CD4-positive, alpha-beta T cell (primary cell): ENCODE measurements around the gene PNMA8A. TPM values are rescaled to one million over a fixed set of nuclear protein-coding genes. Genes with fewer than 3 reads are reported as not detected.

Source experiments
- ATAC-seq: fragments of 200-7000 bp; cut with Tn5 transposase; one replicate; pipeline ENCODE4 v1.10.0; 2022; ENCODE audit warnings: mild to moderate bottlenecking; ENCODE audit not compliant: poor library complexity
- CTCF ChIA-PET: fragments of 350-600 bp; sonication (Branson Sonifier 250); formaldehyde crosslinking; loops from one replicate; lab custom pipeline; 2021; ENCODE audit warnings: antibody characterized with exemption, inconsistent platforms; lab: Charles Lee
- POLR2A ChIA-PET: fragments of 350-600 bp; sonication (Branson Sonifier 250); formaldehyde crosslinking; loops from one replicate; lab custom pipeline; 2021; ENCODE audit warnings: antibody characterized with exemption, inconsistent platforms; lab: Charles Lee
- DNase-seq, 14 experiments: peaks; one replicate each; pipeline ENCODE4 v3.0.0-alpha.2; 2013 to 2020; ENCODE audit warnings: mixed read lengths in 2 of 14
- H3K27ac ChIP-seq, 2 donors: one replicate each; pipeline versions ENCODE4 v1.5.1 to v1.7.0; 2013; ENCODE audit warnings: low read length in 2 of 2, low read depth in 1 of 2, mild to moderate bottlenecking in 1 of 2
- H3K27me3 ChIP-seq, 2 experiments: 1 replicate in 1 of 2; 2 replicates in 1 of 2; pipeline versions ENCODE4 v1.6.1 to v1.7.0; 2013; ENCODE audit warnings: low read length in 2 of 2, control low read depth in 1 of 2, mild to moderate bottlenecking in 1 of 2, moderate library complexity in 1 of 2; ENCODE audit not compliant: insufficient read depth in 2 of 2, control insufficient read depth in 1 of 2
- H3K36me3 ChIP-seq: one replicate; pipeline ENCODE4 v1.6.1; 2013; ENCODE audit warnings: low read length, control low read depth; ENCODE audit not compliant: insufficient read depth
- H3K4me1 ChIP-seq: one replicate; pipeline ENCODE4 v1.6.1; 2013; ENCODE audit warnings: low read length, control low read depth; ENCODE audit not compliant: insufficient read depth
- H3K4me3 ChIP-seq: one replicate; pipeline ENCODE4 v1.5.1; 2013; ENCODE audit warnings: mild to moderate bottlenecking, low read length, moderate library complexity
- H3K9me3 ChIP-seq, 2 experiments: 1 replicate in 1 of 2; 2 replicates in 1 of 2; pipeline versions ENCODE4 v1.6.1 to v1.7.0; 2013; ENCODE audit warnings: low read length in 2 of 2, mild to moderate bottlenecking in 2 of 2, control low read depth in 1 of 2, moderate library complexity in 1 of 2; ENCODE audit not compliant: control insufficient read depth in 1 of 2, insufficient read depth in 1 of 2
- H3K27ac Mint-ChIP-seq: one replicate; pipeline ENCODE4 v1.8.0; 2020; ENCODE audit warnings: mixed read lengths
- H3K27me3 Mint-ChIP-seq: one replicate; pipeline ENCODE4 v1.8.0; 2021; ENCODE audit warnings: mixed read lengths
- H3K36me3 Mint-ChIP-seq: one replicate; pipeline ENCODE4 v1.8.0; 2021; ENCODE audit warnings: low read depth, mixed read lengths
- H3K4me1 Mint-ChIP-seq: one replicate; pipeline ENCODE4 v1.8.0; 2021; ENCODE audit warnings: low read depth, mixed read lengths
- H3K4me3 Mint-ChIP-seq: one replicate; pipeline ENCODE4 v1.8.0; 2020; ENCODE audit warnings: mild to moderate bottlenecking, mixed read lengths
- H3K9me3 Mint-ChIP-seq: one replicate; pipeline ENCODE4 v1.8.0; 2020; ENCODE audit warnings: mixed read lengths
- intact Hi-C, 2 experiments: fragments of 100-400 bp; cut with DNase I in 1 of 2; cut with micrococcal nuclease in 1 of 2; formaldehyde crosslinking; loops; one replicate each; pipeline versions ENCODE4 v1.15.1 to v1.9.0; 2023 to 2025; cut with DNase I, micrococcal nuclease
- total RNA-seq, 174 experiments: library from RNA in 2 of 174; stranded (reverse) in 2 of 174; gene quantifications; one replicate each; pipeline ENCODE4 v1.2.3 and lab custom pipeline; 2021 to 2026
- TF ChIP-seq, protein P1 (sequence below): fragments of 200-600 bp; IDR thresholded peaks from one replicate; pipeline ENCODE4 v1.8.0; 2022; ENCODE audit warnings: antibody characterized with exemption, mild to moderate bottlenecking

Gene PNMA8A
- total RNA-seq, 2 experiments from 2014 or later: not detected

DNA sequence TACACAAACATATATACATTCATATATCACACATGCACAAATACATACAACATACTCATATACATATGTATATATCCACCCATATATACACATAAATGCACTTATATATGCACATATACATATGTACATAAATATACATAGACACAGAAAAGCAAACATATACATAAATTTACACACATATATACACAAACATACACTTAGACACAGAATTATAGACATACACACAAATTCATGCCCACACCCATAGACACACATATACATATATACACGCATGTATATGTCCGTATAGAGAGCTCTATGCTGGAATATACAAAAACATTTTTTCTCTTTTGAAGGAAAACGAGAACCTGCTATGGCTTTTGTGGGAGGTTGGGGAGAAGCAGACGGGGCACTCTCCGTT is 20.6 kb downstream of the PNMA8A start:
- TF ChIP-seq, protein P1, sequence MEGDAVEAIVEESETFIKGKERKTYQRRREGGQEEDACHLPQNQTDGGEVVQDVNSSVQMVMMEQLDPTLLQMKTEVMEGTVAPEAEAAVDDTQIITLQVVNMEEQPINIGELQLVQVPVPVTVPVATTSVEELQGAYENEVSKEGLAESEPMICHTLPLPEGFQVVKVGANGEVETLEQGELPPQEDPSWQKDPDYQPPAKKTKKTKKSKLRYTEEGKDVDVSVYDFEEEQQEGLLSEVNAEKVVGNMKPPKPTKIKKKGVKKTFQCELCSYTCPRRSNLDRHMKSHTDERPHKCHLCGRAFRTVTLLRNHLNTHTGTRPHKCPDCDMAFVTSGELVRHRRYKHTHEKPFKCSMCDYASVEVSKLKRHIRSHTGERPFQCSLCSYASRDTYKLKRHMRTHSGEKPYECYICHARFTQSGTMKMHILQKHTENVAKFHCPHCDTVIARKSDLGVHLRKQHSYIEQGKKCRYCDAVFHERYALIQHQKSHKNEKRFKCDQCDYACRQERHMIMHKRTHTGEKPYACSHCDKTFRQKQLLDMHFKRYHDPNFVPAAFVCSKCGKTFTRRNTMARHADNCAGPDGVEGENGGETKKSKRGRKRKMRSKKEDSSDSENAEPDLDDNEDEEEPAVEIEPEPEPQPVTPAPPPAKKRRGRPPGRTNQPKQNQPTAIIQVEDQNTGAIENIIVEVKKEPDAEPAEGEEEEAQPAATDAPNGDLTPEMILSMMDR: no peak
- Histone ChIP-seq H3K4me1 (no peaks in the 10 kb centered on the region), H3K36me3 (no peaks in the 10 kb centered on the region), H3K27ac (no peak overlapping the region), H3K4me3 (no peak overlapping the region), H3K9me3 (peaks cover 5 to 7% of the 10 kb centered on the region in 2 experiments), H3K27me3 (no peaks in the 10 kb centered on the region)
- Mint-ChIP-seq H3K36me3 (no peaks in the 10 kb centered on the region), H3K27me3 (peaks cover 47% of the 10 kb centered on the region), H3K27ac (no peak overlapping the region), H3K4me1 (no peaks in the 10 kb centered on the region), H3K9me3 (peaks cover 7% of the 10 kb centered on the region), H3K4me3 (no peak overlapping the region)
- DNase-seq (no peak), ATAC-seq (no peak)
- intact Hi-C loops: no loop called here
- CTCF ChIA-PET: interaction anchor here (0.9 to 1.1 kb wide), 2 partner anchors 14 to 360 kb away, joined by 3 to 4 read pairs; no protein-coding TSS in a partner anchor
- POLR2A ChIA-PET: no interaction called here

- intact Hi-C loops: no loop called here
- CTCF ChIA-PET: no interaction called here
- no peak for ATAC-seq
These were observed 22.1 kb downstream of the PNMA8A start for GRCh38 chr19:46449228-46449627.

DNA sequence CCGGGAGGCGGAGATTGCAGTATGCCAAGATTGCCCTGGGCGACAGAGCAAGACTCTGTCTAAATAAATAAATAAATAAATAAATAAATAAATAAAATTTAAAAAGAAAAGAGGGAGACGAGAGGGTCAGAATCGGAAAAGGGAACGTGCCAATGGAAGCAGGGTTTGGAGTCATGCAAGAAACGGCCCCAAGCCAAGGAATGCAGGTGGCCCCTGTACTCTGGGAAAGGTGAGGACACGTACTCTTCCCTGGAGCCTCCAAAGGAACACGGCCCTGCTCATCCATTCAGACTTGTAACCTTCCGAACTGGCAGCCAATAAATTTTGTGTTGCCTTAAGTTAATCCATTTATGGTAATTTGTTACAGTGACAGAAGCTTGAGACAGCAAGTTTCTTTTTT is 22.8 kb downstream of the PNMA8A start:
- H3K36me3 Mint-ChIP-seq: no peaks in the 10 kb centered on the region
- no peak overlapping the region for H3K4me3 Mint-ChIP-seq
- H3K36me3 ChIP-seq: no peaks in the 10 kb centered on the region
- H3K9me3 ChIP-seq: peaks cover 5 to 7% of the 10 kb centered on the region in 2 experiments
- DNase-seq: no peak
- H3K27me3 Mint-ChIP-seq: peaks cover 43% of the 10 kb centered on the region
- no peak overlapping the region for H3K27ac Mint-ChIP-seq
- ChIA-PET POLR2A (no interaction called here), CTCF (no interaction called here)
- H3K27me3 ChIP-seq: no peaks in the 10 kb centered on the region
- H3K4me1 ChIP-seq: no peaks in the 10 kb centered on the region
- no peak overlapping the region for H3K27ac ChIP-seq
- no peak overlapping the region for H3K4me3 ChIP-seq
- H3K9me3 Mint-ChIP-seq: peaks cover 7% of the 10 kb centered on the region
- TF ChIP-seq, protein P1: no peak
- H3K4me1 Mint-ChIP-seq: no peaks in the 10 kb centered on the region
- intact Hi-C loops: no loop called here
- no peak for ATAC-seq

More at GRCh38 chr19:46449228-46449627, 22.1 kb downstream of the PNMA8A start:
- Histone ChIP-seq H3K4me3 (no peak overlapping the region), H3K27ac (no peak overlapping the region), H3K9me3 (peaks cover 5 to 7% of the 10 kb centered on the region in 2 experiments), H3K27me3 (no peaks in the 10 kb centered on the region), H3K4me1 (no peaks in the 10 kb centered on the region), H3K36me3 (no peaks in the 10 kb centered on the region)
- H3K27me3 Mint-ChIP-seq: peaks cover 43% of the 10 kb centered on the region
- H3K36me3 Mint-ChIP-seq: no peaks in the 10 kb centered on the region
- DNase-seq: no peak
- H3K27ac Mint-ChIP-seq: no peak overlapping the region
- POLR2A ChIA-PET: no interaction called here
- H3K9me3 Mint-ChIP-seq: peaks cover 7% of the 10 kb centered on the region
- no peak overlapping the region for H3K4me3 Mint-ChIP-seq
- TF ChIP-seq, protein P1: no peak
- no peaks in the 10 kb centered on the region for H3K4me1 Mint-ChIP-seq
